H9 (cell line): ENCODE results near the gene TCF15. TPM values are rescaled to one million over a fixed set of nuclear protein-coding genes. Genes with fewer than 3 reads are reported as not detected.

ENCODE experiments used
- DNase-seq: peaks from one replicate; pipeline ENCODE4 v3.0.0-alpha.2; 2017
- H2AFZ ChIP-seq: one replicate; pipeline ENCODE4 v1.6.1; 2013; ENCODE audit warnings: mild to moderate bottlenecking, low read length, control low read depth, moderate library complexity
- H2AK5ac ChIP-seq: 2 replicates; pipeline ENCODE4 v1.6.1; 2013; ENCODE audit warnings: low read length, control low read depth, mixed read lengths; ENCODE audit not compliant: insufficient read length
- H2BK120ac ChIP-seq: one replicate; pipeline ENCODE4 v1.6.1; 2013; ENCODE audit warnings: low read depth, mild to moderate bottlenecking, low read length, control low read depth, inconsistent platforms; ENCODE audit not compliant: poor library complexity, severe bottlenecking
- H2BK12ac ChIP-seq: 2 replicates; pipeline ENCODE4 v1.6.1; 2013; ENCODE audit warnings: low read length, control low read depth, mixed read lengths, low read depth; ENCODE audit not compliant: insufficient read length
- H2BK15ac ChIP-seq: 2 replicates; pipeline ENCODE4 v1.6.1; 2013; ENCODE audit warnings: low read depth, low read length, control low read depth
- H2BK20ac ChIP-seq: one replicate; pipeline ENCODE4 v1.6.1; 2013; ENCODE audit warnings: low read depth, mild to moderate bottlenecking, low read length, control low read depth, inconsistent platforms; ENCODE audit not compliant: poor library complexity, severe bottlenecking
- H2BK5ac ChIP-seq: 2 replicates; pipeline ENCODE4 v1.6.1; 2013; ENCODE audit warnings: low read length, control low read depth, mixed read lengths; ENCODE audit not compliant: insufficient read length
- H3K14ac ChIP-seq: 2 replicates; pipeline ENCODE4 v1.6.1; 2013; ENCODE audit warnings: low read length, control low read depth; ENCODE audit not compliant: insufficient read depth
- H3K18ac ChIP-seq: 2 replicates; pipeline ENCODE4 v1.6.1; 2013; ENCODE audit warnings: low read depth, mild to moderate bottlenecking, mixed read lengths, low read length, control low read depth; ENCODE audit not compliant: insufficient read length
- H3K23ac ChIP-seq: 2 replicates; pipeline ENCODE4 v1.6.1; 2013; ENCODE audit warnings: low read length, control low read depth, mixed read lengths, low read depth; ENCODE audit not compliant: insufficient read length
- H3K23me2 ChIP-seq: 2 replicates; pipeline ENCODE4 v1.6.1; 2013; ENCODE audit warnings: low read depth, mild to moderate bottlenecking, mixed read lengths, low read length, control low read depth; ENCODE audit not compliant: insufficient read length, poor library complexity, severe bottlenecking
- H3K27ac ChIP-seq: 2 replicates; pipeline ENCODE4 v1.5.1; 2013; ENCODE audit warnings: low read length, control low read depth, mixed read lengths, low read depth; ENCODE audit not compliant: insufficient read length
- H3K27me3 ChIP-seq: 2 replicates; pipeline ENCODE4 v1.6.1; 2013; ENCODE audit warnings: low read length, control low read depth, inconsistent platforms; ENCODE audit not compliant: insufficient read depth
- H3K4ac ChIP-seq: 2 replicates; pipeline ENCODE4 v1.6.1; 2013; ENCODE audit warnings: low read depth, mild to moderate bottlenecking, control low read depth, inconsistent platforms, low read length, moderate library complexity
- H3K4me1 ChIP-seq: 2 replicates; pipeline ENCODE4 v1.6.1; 2013; ENCODE audit warnings: low read length, control low read depth, inconsistent platforms; ENCODE audit not compliant: insufficient read depth
- H3K4me2 ChIP-seq: 2 replicates; pipeline ENCODE4 v1.6.1; 2013; ENCODE audit warnings: low read length, control low read depth, mixed read lengths; ENCODE audit not compliant: insufficient read length, insufficient read depth
- H3K56ac ChIP-seq: 2 replicates; pipeline ENCODE4 v1.6.1; 2013; ENCODE audit warnings: low read depth, mild to moderate bottlenecking, mixed read lengths, low read length, control low read depth; ENCODE audit not compliant: insufficient read length
- H3K79me1 ChIP-seq: 2 replicates; pipeline ENCODE4 v1.6.1; 2013; ENCODE audit warnings: low read depth, mild to moderate bottlenecking, moderate library complexity, low read length, control low read depth, inconsistent platforms; ENCODE audit not compliant: insufficient read depth, poor library complexity, severe bottlenecking
- H3K79me2 ChIP-seq: 2 replicates; pipeline ENCODE4 v1.6.1; 2013; ENCODE audit warnings: low read length, control low read depth, inconsistent platforms; ENCODE audit not compliant: insufficient read depth
- H3K9ac ChIP-seq: 2 replicates; pipeline ENCODE4 v1.6.1; 2013; ENCODE audit warnings: low read length, control low read depth, mixed read lengths; ENCODE audit not compliant: insufficient read length; ENCODE audit errors: extremely low read depth
- H3K9me3 ChIP-seq: one replicate; pipeline ENCODE4 v1.6.1; 2013; ENCODE audit warnings: low read depth, low read length, inconsistent platforms; ENCODE audit not compliant: control insufficient read depth
- H3T11ph ChIP-seq: one replicate; pipeline ENCODE4 v1.6.1; 2013; ENCODE audit warnings: mild to moderate bottlenecking, low read length, control low read depth, inconsistent platforms
- H4K20me1 ChIP-seq: one replicate; pipeline ENCODE4 v1.6.1; 2013; ENCODE audit not compliant: control insufficient read depth, insufficient read length, insufficient read depth
- H4K5ac ChIP-seq: 2 replicates; pipeline ENCODE4 v1.6.1; 2013; ENCODE audit warnings: low read depth, mild to moderate bottlenecking, mixed read lengths, low read length, control low read depth; ENCODE audit not compliant: insufficient read length
- H4K8ac ChIP-seq: replicated peaks from 2 replicates; pipeline ENCODE4 v1.6.1; 2013; ENCODE audit warnings: low read length, control low read depth, mixed read lengths, low read depth; ENCODE audit not compliant: insufficient read length
- H4K91ac ChIP-seq: 2 replicates; pipeline ENCODE4 v1.6.1; 2013; ENCODE audit warnings: low read depth, mild to moderate bottlenecking, moderate library complexity, mixed read lengths, low read length, control low read depth; ENCODE audit not compliant: insufficient read length
- H3K27ac Mint-ChIP-seq, 3 experiments: 2 replicates in 2 of 3; 3 replicates in 1 of 3; pipeline ENCODE4 v1.8.0; 2020 to 2021; ENCODE audit warnings: mixed read lengths in 3 of 3, mild to moderate bottlenecking in 1 of 3, moderate library complexity in 1 of 3
- H3K27me3 Mint-ChIP-seq: 2 replicates; pipeline ENCODE4 v1.8.0; 2021; ENCODE audit warnings: low read depth, mild to moderate bottlenecking, moderate library complexity, mixed read lengths
- H3K36me3 Mint-ChIP-seq, 3 experiments: 2 replicates in 2 of 3; 3 replicates in 1 of 3; pipeline ENCODE4 v1.8.0; 2020 to 2021; ENCODE audit warnings: low read depth in 3 of 3, mixed read lengths in 3 of 3; ENCODE audit not compliant: insufficient read depth in 1 of 3
- H3K4me1 Mint-ChIP-seq, 2 experiments: 2 replicates each; pipeline ENCODE4 v1.8.0; 2020; ENCODE audit warnings: mixed read lengths in 2 of 2
- H3K4me3 Mint-ChIP-seq, 2 experiments: 2 replicates in 1 of 2; 3 replicates in 1 of 2; pipeline ENCODE4 v1.8.0; 2020 to 2021; ENCODE audit warnings: mild to moderate bottlenecking in 2 of 2, mixed read lengths in 2 of 2, moderate library complexity in 1 of 2
- H3K9me3 Mint-ChIP-seq, 2 experiments: 2 replicates in 1 of 2; 3 replicates in 1 of 2; pipeline ENCODE4 v1.8.0; 2020; ENCODE audit warnings: mild to moderate bottlenecking in 2 of 2, mixed read lengths in 2 of 2, moderate library complexity in 1 of 2
- CTCF ChIP-seq: fragments of 200-600 bp; sonication (generic); conservative IDR thresholded peaks from 3 replicates; pipeline ENCODE4 v1.8.0; 2021; ENCODE audit warnings: antibody characterized with exemption, mild to moderate bottlenecking
- WGBS: extraction: QIAGEN DNeasy Blood & Tissue Kit; methylation state at CpG from one replicate; pipeline ENCODE4 v1.1.7; 2013; ENCODE audit warnings: missing lambda C conversion rate, low lambda C conversion rate, mixed read lengths; ENCODE audit not compliant: insufficient read length; ENCODE audit errors: extremely low coverage; 5-methylcytosine and 5-hydroxymethylcytosine counted together
- total RNA-seq: library from RNA; stranded (reverse); gene quantifications from 2 replicates; pipeline ENCODE4 v1.2.1, GENCODE V29; 2021

The TCF15 gene
- total RNA-seq, 1 experiment from 2014 or later: 2.0 TPM

- H3K23me2 ChIP-seq: no peaks in the 10 kb centered on the region
Observed at GRCh38 chr20:556984-557383, 53.1 kb downstream of the TCF15 start.

More at GRCh38 chr20:556984-557383, 53.1 kb downstream of the TCF15 start:
- H3K79me1 ChIP-seq: no peaks in the 10 kb centered on the region
- Mint-ChIP-seq H3K27me3 (peaks cover 14% of the 10 kb centered on the region), H3K36me3 (no peaks in the 10 kb centered on the region), H3K27ac (no peak overlapping the region), H3K4me1 (peaks cover 8 to 13% of the 10 kb centered on the region in 2 experiments), H3K4me3 (no peak overlapping the region), H3K9me3 (no peaks in the 10 kb centered on the region; a peak in 1 of 5 replicates)
- no peak overlapping the region for H2AK5ac ChIP-seq
- H3K4me2 ChIP-seq: no peak overlapping the region
- H3K56ac ChIP-seq: no peak overlapping the region
- no peak for TF ChIP-seq CTCF
- H2BK120ac ChIP-seq: no peak overlapping the region
- no peak overlapping the region for H3K23ac ChIP-seq
- no peaks in the 10 kb centered on the region for H3K79me2 ChIP-seq
- H3K27me3 ChIP-seq: no peaks in the 10 kb centered on the region
- no CpG with 5 or more reads among the region's 2 CpGs for WGBS
- H3K27ac ChIP-seq: no peak overlapping the region
- no peak overlapping the region for H3K4ac ChIP-seq
- no peak overlapping the region for H4K5ac ChIP-seq
- H4K8ac ChIP-seq: no peak overlapping the region
- no peak overlapping the region for H4K91ac ChIP-seq
- H4K20me1 ChIP-seq: no peaks in the 10 kb centered on the region
- H3K14ac ChIP-seq: no peak overlapping the region
- no peaks in the 10 kb centered on the region for H3K9me3 ChIP-seq
- no peak overlapping the region for H2AFZ ChIP-seq
- H2BK15ac ChIP-seq: no peak overlapping the region
- no peak overlapping the region for H2BK20ac ChIP-seq
- no peak overlapping the region for H3K18ac ChIP-seq
- H3K9ac ChIP-seq: no peak overlapping the region
- no peak overlapping the region for H2BK12ac ChIP-seq
- no peak overlapping the region for H3T11ph ChIP-seq
- no peaks in the 10 kb centered on the region for H3K4me1 ChIP-seq
- no peak overlapping the region for H2BK5ac ChIP-seq
- no peak for DNase-seq
